Esophagus (tissue), 2 donors: ENCODE data around the gene RASA3. TPM values are rescaled to one million over a fixed set of nuclear protein-coding genes. Genes with fewer than 3 reads are reported as not detected.

Source experiments
- H3K27ac ChIP-seq, 2 donors: one replicate each; pipeline ENCODE4 v1.5.1; 2013; ENCODE audit warnings: low read depth in 2 of 2, mild to moderate bottlenecking in 2 of 2, inconsistent platforms in 1 of 2, low read length in 1 of 2, moderate library complexity in 1 of 2
- H3K27me3 ChIP-seq, 2 donors: one replicate each; pipeline ENCODE4 v1.6.1; 2013; ENCODE audit warnings: low read length in 2 of 2, control low read depth in 1 of 2, mild to moderate bottlenecking in 1 of 2; ENCODE audit not compliant: insufficient read depth in 2 of 2, control insufficient read depth in 1 of 2
- H3K36me3 ChIP-seq, 2 donors: one replicate each; pipeline ENCODE4 v1.6.1; 2013; ENCODE audit warnings: low read length in 1 of 2; ENCODE audit not compliant: control insufficient read depth in 2 of 2, insufficient read depth in 2 of 2
- H3K4me1 ChIP-seq, 2 donors: one replicate each; pipeline ENCODE4 v1.6.1; 2013; ENCODE audit warnings: low read length in 1 of 2; ENCODE audit not compliant: control insufficient read depth in 2 of 2, insufficient read depth in 2 of 2
- H3K4me3 ChIP-seq, 2 donors: one replicate each; pipeline ENCODE4 v1.5.1; 2013; ENCODE audit warnings: low read length in 2 of 2, mild to moderate bottlenecking in 2 of 2, low read depth in 1 of 2, moderate library complexity in 1 of 2
- H3K9me3 ChIP-seq, 2 donors: one replicate each; pipeline ENCODE4 v1.6.1; 2013; ENCODE audit warnings: mild to moderate bottlenecking in 2 of 2, low read depth in 1 of 2, low read length in 1 of 2, moderate library complexity in 1 of 2; ENCODE audit not compliant: control insufficient read depth in 2 of 2, insufficient read depth in 1 of 2
- WGBS, 2 donors: extraction: QIAGEN DNeasy Blood & Tissue Kit; methylation state at CpG; one replicate each; pipeline ENCODE4 v1.1.7; 2013; 5-methylcytosine and 5-hydroxymethylcytosine counted together
- polyA plus RNA-seq, 2 donors: library from polyadenylated mRNA; stranded (reverse); fragments of 200-250 nt; gene quantifications; one replicate each; pipeline ENCODE4 v1.2.3, GENCODE V29; 2013
- donor health status: healthy with polysubstance abuse.
- donor health status: Bipolar disorder and iron deficiency.

Gene RASA3
- polyA plus RNA-seq, 2 donors = 1.5 to 1.8 TPM

DNA sequence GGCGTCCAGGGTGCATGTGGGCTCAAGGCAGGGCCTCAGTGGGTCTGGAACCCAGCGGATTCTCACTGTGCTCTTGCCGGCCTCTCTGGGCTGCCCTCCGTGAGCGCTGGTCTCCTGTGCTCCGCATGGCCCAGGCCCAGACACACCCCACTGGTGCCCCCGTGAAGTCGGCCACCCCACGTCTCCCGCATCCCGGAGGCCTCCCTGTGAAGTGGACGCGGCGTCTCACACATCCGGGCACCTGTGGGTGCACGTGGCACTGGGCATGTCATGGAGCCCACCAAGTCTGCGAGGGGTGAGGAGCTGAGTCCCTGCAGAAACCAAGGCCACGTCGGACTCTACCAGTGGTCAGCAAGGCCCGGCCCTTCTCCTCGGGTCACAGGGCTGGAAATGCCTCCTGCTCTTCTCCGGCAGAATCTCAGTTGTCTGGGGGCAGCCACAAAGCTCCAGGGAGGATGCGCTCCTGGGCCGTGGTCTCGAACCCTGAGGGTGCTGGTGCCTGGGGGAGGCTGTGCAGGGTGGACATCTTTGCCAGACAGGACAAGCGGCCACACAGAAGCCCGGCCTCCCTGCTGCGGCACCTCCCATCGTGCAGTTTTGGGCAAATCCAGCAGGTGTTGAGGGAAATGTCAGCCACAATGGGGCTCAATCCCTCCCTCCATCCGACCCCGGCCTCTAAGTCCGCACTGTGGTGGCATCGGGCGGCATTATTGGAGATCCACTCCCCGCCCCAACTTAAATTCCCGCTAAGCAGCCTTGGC, 160.8 kb downstream of the RASA3 start:
- 91 to 92% methylated on average over 33 to 36 of the region's 36 CpGs for WGBS, 2 donors
- H3K36me3 ChIP-seq = peaks cover 0 to 6% of the 10 kb centered on the region in 2 donors
- no peak overlapping the region for H3K27ac ChIP-seq
- H3K4me1 ChIP-seq = peaks cover 3 to 18% of the 10 kb centered on the region in 2 donors
- no peak overlapping the region for H3K4me3 ChIP-seq
- H3K27me3 ChIP-seq = no peaks in the 10 kb centered on the region
- no peaks in the 10 kb centered on the region for H3K9me3 ChIP-seq

DNA sequence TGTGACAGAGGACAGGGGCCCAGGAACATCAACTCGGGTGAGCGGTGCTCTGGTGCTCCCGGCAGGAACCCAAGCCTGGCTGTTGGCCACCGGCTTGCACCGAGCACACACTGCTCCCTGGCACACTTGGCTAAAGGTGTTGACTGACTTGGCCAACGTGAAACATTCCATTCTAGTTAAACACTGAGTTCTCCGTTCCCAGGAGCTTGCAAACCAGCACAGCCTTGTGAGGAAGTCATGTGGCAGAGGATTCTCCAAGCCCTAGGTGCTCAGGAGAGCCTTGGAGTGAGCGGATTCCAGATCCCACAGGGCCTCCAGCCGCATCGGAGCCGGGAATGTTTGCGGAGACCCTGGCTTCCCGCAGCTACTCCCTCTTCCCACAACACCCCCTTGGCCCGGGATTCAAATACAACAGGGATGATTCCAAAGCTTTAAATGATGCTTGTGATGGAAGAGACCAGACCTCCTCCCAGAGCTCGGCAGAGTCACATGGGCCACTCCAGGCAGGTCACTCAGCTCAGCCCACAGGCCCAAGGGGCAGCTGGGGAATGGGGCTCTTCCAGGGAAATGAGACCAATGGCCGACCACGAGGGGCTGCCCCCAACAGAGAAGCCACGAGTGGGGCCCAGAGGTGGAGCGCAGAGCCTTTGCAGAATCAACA, 161.5 kb downstream of the RASA3 start:
- H3K27me3 ChIP-seq = no peaks in the 10 kb centered on the region
- H3K27ac ChIP-seq = peak overlapping the region; percentile 55 to 69
- H3K4me1 ChIP-seq = peaks cover 3 to 18% of the 10 kb centered on the region in 2 donors
- peaks cover 0 to 6% of the 10 kb centered on the region in 2 donors for H3K36me3 ChIP-seq
- H3K9me3 ChIP-seq = peaks cover 0 to 2% of the 10 kb centered on the region in 2 donors
- WGBS, 2 donors = 50 to 55% methylated on average over 19 of the region's 19 CpGs
- H3K4me3 ChIP-seq = no peak overlapping the region

DNA sequence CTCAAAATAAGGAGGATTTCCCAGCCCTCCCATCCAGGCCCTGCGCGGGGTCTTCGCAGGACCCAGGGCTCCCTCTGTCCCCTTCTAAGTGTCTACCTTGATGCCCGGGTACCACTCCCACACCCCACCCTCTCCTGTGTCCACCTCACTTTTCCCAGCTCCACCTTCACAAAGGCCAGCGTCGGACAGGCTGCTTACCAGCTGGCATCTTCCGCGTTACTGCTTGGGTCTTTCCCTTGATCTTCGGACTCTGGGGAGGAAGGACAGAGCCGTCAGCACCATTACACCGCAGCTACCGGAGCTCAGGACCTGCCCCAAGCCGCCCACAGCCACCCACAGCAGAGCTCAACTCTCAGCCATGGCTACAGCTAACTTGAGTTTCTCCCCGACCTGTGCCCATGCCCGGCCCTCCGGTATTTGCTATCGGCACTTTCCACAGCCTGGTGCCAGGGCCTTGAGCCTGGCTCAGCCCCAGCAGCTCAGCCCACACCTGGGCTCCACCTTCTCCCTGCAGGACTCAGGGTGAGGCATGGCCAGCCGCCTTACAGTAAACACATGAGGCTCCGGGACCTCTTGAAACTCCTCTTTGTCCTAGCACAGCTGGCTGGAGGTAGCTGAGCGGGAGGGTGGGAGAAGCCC, 162.3 kb downstream of the RASA3 start:
- peak overlapping the region; percentile 14 to 43 for H3K27ac ChIP-seq
- no peaks in the 10 kb centered on the region for H3K27me3 ChIP-seq
- WGBS, 2 donors = 62 to 65% methylated on average over 20 of the region's 20 CpGs
- H3K4me3 ChIP-seq = no peak overlapping the region
- peaks cover 0 to 6% of the 10 kb centered on the region in 2 donors for H3K36me3 ChIP-seq
- H3K4me1 ChIP-seq = peaks cover 3 to 18% of the 10 kb centered on the region in 2 donors
- peaks cover 0 to 2% of the 10 kb centered on the region in 2 donors for H3K9me3 ChIP-seq

DNA sequence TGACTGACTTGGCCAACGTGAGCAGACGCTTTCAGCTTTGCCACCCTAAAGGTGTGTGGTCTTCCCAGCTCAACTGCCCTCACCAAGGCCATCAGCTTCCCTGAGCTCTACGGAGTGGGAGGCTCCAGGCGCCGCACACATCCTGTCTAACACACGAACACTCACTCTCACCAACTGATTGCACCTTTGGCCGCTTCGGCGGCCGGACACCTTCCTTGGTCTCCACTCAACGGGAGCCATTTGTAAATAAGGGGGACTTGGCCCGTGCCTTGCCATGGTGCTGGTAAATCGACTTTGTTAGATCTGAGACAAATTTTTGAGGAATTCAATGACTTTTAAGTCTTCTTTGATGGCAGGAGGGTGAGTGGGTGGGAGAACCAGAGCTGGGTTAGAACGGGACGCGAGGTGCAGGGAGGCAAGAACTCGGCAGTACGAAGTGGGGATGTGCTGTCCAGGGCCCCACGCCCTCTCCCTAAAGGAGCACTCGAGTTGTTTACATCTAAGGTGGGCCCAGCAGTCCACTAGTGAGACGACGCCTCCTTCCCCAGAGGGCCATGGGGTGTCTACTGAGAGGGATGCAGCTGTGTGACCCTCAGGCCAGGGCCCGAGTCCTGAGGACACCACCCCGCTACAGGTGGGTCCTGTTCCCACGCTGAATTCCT, 163.0 kb downstream of the RASA3 start:
- Histone ChIP-seq H3K27me3 (no peaks in the 10 kb centered on the region), H3K27ac (no peak overlapping the region), H3K4me1 (peaks cover 3 to 18% of the 10 kb centered on the region in 2 donors), H3K36me3 (peaks cover 0 to 1% of the 10 kb centered on the region in 2 donors), H3K4me3 (no peak overlapping the region), H3K9me3 (peaks cover 0 to 2% of the 10 kb centered on the region in 2 donors)
- WGBS, 2 donors = 90 to 96% methylated on average over 25 of the region's 25 CpGs

DNA sequence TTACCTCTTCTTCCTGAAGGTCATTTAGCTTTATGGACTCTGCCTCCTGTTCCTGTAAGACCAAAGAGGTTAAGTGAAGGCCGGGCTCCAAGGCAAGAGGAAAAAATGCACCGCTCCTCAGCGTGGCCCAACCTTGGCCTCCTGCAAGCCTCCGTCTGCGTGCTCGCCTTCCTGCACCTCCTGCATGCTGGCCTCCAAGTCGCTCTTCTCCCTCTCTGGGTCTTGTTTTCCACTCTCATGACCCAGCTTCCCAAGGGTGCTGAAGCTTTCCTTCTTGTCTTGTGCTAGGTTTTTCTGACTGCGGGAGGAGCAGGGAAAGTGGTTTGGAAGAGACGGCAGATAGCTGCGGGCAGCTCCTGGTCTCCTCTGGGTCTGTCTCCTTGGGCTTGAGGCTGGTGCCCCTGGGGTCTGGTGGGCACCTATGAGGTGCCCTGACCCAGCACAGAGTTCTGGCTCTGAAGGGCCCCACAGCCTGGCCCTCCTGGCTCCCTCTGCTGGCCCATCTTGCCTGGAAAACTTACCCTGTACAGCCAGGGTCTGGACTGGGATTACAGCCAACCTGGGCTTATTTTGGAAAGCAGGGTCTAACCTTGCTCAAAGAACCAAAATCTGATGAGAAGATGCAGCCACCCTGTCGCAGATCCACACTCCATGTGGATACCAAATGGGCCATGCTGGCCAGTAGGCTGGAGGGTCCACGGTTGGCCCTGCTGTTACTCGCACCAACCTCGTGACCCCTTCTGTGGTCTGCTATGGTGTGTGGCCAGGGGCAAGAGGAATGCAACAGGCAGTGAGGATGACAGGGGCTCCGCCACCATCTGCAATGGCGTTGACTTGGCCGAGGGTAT, 163.7 kb downstream of the RASA3 start:
- no peak overlapping the region for H3K4me3 ChIP-seq
- no peaks in the 10 kb centered on the region for H3K36me3 ChIP-seq
- peaks cover 3 to 18% of the 10 kb centered on the region in 2 donors for H3K4me1 ChIP-seq
- H3K27ac ChIP-seq = no peak overlapping the region
- 96% methylated on average over 17 of the region's 17 CpGs for WGBS, 2 donors
- H3K27me3 ChIP-seq = no peaks in the 10 kb centered on the region
- peaks cover 0 to 2% of the 10 kb centered on the region in 2 donors for H3K9me3 ChIP-seq

DNA sequence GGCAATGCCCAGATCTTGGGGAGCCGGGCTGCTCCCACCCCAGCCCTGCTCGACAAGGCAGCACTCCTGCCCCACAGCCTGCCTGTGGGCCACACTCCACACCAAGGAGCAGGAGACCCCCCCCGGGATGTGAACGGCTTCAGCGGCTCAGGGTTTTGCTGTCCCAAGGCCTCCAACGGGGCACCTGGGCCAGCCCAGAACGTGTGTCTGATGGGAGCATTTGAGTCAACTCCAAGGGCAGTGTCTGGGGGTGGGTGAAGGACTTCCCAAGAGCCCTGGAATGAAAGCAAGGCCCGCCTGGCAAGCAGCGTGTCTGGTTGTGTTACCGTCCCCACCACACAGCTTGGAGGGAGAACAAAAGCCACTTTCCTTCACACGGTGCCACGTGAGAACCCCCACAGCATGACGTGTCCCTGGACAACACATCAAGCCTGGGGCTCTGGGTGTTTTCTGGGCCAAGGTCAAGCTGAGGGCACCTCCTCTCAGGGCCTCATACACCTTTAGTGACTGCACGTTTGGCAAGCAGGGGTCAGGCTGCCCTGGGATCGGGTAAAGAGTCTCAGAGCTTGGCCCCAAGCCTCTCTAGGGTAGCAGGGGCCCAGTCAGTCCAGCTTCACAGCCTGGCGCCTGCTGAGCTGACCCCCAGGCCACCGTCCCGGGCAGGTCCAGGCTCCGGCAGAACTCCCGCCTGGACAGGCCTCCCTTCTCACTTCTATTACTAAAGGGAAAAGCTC, 164.5 kb downstream of the RASA3 start:
- Histone ChIP-seq H3K4me3 (no peak overlapping the region), H3K27me3 (no peaks in the 10 kb centered on the region), H3K36me3 (no peaks in the 10 kb centered on the region), H3K27ac (no peak overlapping the region), H3K4me1 (peaks cover 3 to 18% of the 10 kb centered on the region in 2 donors), H3K9me3 (peaks cover 0 to 2% of the 10 kb centered on the region in 2 donors)
- 89 to 91% methylated on average over 20 of the region's 20 CpGs for WGBS, 2 donors

DNA sequence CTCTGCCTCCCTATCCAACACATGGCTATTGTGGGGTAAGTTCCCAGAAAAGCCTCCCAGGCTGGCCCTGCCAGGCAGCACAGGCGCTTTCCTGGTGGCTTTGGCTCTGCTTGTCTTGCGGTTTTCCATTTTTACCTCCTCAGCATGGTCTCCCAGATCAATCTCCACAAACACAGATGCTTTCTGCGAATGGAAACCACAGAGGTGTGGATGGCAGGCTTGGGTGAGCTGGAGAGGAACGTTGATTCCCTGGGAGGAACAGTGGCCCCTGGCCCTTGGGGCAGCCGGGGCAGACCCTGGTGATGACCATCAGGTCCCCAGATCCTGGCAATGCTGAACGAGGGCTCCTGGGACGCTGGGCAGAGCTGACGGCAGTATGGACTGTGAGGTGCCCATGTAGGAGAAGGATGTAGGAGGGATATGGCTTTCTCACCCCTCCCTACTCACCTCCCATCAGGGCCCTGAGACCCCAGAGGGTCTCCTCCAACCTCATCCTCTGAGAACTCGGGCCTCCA, 165.2 kb downstream of the RASA3 start:
- Histone ChIP-seq H3K4me3 (no peak overlapping the region), H3K4me1 (peaks cover 3 to 18% of the 10 kb centered on the region in 2 donors), H3K36me3 (no peaks in the 10 kb centered on the region), H3K27me3 (no peaks in the 10 kb centered on the region), H3K9me3 (peaks cover 0 to 2% of the 10 kb centered on the region in 2 donors), H3K27ac (no peak overlapping the region)
- WGBS, 2 donors = 91 to 94% methylated on average over 9 of the region's 9 CpGs
